ENCODE measurements around the gene TPPP3. TPM values are rescaled to one million over a fixed set of nuclear protein-coding genes. Genes with fewer than 3 reads are reported as not detected.
"Not testable (repeated sequence)": the region's sequence is repeated elsewhere in the genome, so short reads cannot be mapped to it uniquely, and the experiment has no call there.

The TPPP3 gene
- total RNA-seq, 2 donors from 2014 or later, result 0.64 to 0.73 TPM

DNA sequence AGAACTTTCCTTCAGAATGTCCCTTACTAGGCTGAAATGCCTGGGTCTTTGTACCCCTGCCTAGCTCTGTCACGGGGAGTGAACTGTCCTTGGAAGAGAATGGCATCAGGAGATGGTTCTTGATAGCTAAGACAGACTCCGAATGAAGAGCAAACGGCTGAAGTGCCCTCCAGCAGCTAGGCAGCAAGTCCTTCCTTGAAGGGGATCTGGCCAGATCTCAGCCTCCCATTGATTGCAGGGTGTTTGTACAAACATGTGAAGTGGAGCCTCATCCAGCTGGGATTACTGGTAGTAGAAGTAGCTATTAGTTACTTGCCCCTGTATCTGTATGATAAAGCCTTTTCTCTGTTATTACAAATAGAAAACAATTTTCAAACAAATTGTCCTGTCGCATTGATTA, 35.7 kb downstream of the TPPP3 start:
- peaks cover 8% of the 10 kb centered on the region for H3K27me3 Mint-ChIP-seq (ENCODE audit: insufficient read depth)

DNA sequence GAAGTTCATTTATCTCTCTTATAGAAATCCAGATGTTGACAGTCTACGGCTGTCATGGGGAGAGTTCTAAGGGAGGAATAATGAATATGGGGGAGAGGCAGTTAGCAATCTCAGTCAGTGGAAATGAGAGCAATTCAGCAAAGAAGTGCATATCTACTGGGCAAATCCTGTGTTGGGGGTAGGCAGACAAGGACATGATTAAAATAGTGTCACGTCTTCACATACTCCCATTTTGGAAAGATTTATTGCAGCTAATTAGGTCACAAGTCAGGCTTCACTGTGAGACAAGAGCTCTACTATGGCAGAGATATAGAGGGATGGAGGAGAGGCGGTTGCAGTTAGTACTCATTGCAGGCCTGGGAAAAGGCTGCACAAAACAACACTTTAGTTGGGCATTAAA, 36.9 kb downstream of the TPPP3 start:
- H3K4me3 Mint-ChIP-seq, result no peak overlapping the region
- Histone ChIP-seq H3K9me3 (ENCODE audit: control insufficient read depth, low read length) (no peaks in the 10 kb centered on the region), H3K36me3 (ENCODE audit: control insufficient read depth, insufficient read depth, low read length) (no peaks in the 10 kb centered on the region), H3K4me3 (ENCODE audit: low read length) (no peak overlapping the region), H3K27ac (ENCODE audit: low read depth, low read length) (no peak overlapping the region), H3K9ac (ENCODE audit: extremely low read depth, low read length, poor library complexity, severe bottlenecking) (no peak overlapping the region), H3K4me1 (ENCODE audit: control insufficient read depth, insufficient read depth, low read length) (peaks cover 7% of the 10 kb centered on the region), H3K27me3 (ENCODE audit: control insufficient read depth, insufficient read depth, low read length, poor library complexity, severe bottlenecking) (no peaks in the 10 kb centered on the region)
- no peak overlapping the region for H3K27ac Mint-ChIP-seq
- H3K9me3 Mint-ChIP-seq, result no peaks in the 10 kb centered on the region
- DNase-seq, result no peak
- H3K27me3 Mint-ChIP-seq (ENCODE audit: insufficient read depth), result peaks cover 8% of the 10 kb centered on the region
- WGBS, 2 experiments (ENCODE audit: insufficient coverage in 1 of 2, insufficient read length in 1 of 2), result 88 to 96% methylated on average over 3 of the region's 3 CpGs
- TF ChIP-seq, protein P1, sequence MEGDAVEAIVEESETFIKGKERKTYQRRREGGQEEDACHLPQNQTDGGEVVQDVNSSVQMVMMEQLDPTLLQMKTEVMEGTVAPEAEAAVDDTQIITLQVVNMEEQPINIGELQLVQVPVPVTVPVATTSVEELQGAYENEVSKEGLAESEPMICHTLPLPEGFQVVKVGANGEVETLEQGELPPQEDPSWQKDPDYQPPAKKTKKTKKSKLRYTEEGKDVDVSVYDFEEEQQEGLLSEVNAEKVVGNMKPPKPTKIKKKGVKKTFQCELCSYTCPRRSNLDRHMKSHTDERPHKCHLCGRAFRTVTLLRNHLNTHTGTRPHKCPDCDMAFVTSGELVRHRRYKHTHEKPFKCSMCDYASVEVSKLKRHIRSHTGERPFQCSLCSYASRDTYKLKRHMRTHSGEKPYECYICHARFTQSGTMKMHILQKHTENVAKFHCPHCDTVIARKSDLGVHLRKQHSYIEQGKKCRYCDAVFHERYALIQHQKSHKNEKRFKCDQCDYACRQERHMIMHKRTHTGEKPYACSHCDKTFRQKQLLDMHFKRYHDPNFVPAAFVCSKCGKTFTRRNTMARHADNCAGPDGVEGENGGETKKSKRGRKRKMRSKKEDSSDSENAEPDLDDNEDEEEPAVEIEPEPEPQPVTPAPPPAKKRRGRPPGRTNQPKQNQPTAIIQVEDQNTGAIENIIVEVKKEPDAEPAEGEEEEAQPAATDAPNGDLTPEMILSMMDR (conservative IDR thresholded peaks at IDR 0.05), result no peak
- no peaks in the 10 kb centered on the region for H3K36me3 Mint-ChIP-seq (ENCODE audit: low read depth)
- peaks cover 11% of the 10 kb centered on the region for H3K4me1 Mint-ChIP-seq

More for the DNA sequence above, 35.7 kb downstream of the TPPP3 start:
- peaks cover 7% of the 10 kb centered on the region for H3K4me1 ChIP-seq (ENCODE audit: control insufficient read depth, insufficient read depth, low read length)
- no peaks in the 10 kb centered on the region for H3K36me3 ChIP-seq (ENCODE audit: control insufficient read depth, insufficient read depth, low read length)
- peaks cover 11% of the 10 kb centered on the region for H3K4me1 Mint-ChIP-seq
- no peaks in the 10 kb centered on the region for H3K9me3 Mint-ChIP-seq
- DNase-seq, result no peak
- TF ChIP-seq, protein P1 (conservative IDR thresholded peaks at IDR 0.05), result no peak
- no peaks in the 10 kb centered on the region for H3K27me3 ChIP-seq (ENCODE audit: control insufficient read depth, insufficient read depth, low read length, poor library complexity, severe bottlenecking)
- H3K27ac ChIP-seq (ENCODE audit: low read depth, low read length), result no peak overlapping the region
- no peaks in the 10 kb centered on the region for H3K9me3 ChIP-seq (ENCODE audit: control insufficient read depth, low read length)
- no peaks in the 10 kb centered on the region for H3K36me3 Mint-ChIP-seq (ENCODE audit: low read depth)
- H3K27ac Mint-ChIP-seq, result no peak overlapping the region
- H3K9ac ChIP-seq (ENCODE audit: extremely low read depth, low read length, poor library complexity, severe bottlenecking), result no peak overlapping the region
- WGBS, 2 experiments (ENCODE audit: insufficient coverage in 1 of 2, insufficient read length in 1 of 2), result 69 to 82% methylated on average over 3 to 4 of the region's 4 CpGs
- no peak overlapping the region for H3K4me3 Mint-ChIP-seq
- no peak overlapping the region for H3K4me3 ChIP-seq (ENCODE audit: low read length)

DNA sequence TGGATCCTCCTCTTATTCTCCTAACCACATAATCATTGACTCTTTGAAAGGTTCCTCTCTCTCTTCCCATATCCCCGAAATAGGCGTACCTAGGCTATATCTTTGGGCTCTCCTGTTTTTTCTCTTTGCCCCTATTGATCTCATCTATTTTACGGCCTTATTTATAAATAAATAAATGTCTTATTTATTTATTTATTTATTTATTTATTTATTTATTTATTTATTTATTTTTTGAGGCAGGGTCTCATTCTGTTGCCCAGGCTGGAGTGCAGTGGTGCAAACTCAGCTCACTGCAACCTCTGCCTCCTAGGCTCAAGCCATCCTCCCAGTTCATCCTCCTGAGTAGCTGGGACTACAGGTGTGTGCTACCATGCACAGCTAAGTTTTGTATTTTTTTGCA, 40.8 kb downstream of the TPPP3 start:
- H3K4me1 Mint-ChIP-seq, result peaks cover 11% of the 10 kb centered on the region
- not testable (repeated sequence) for H3K27me3 ChIP-seq (ENCODE audit: control insufficient read depth, insufficient read depth, low read length, poor library complexity, severe bottlenecking); H3K9me3 Mint-ChIP-seq; H3K36me3 Mint-ChIP-seq (ENCODE audit: low read depth); H3K4me3 ChIP-seq (ENCODE audit: low read length); H3K9me3 ChIP-seq (ENCODE audit: control insufficient read depth, low read length); H3K4me1 ChIP-seq (ENCODE audit: control insufficient read depth, insufficient read depth, low read length); H3K9ac ChIP-seq (ENCODE audit: extremely low read depth, low read length, poor library complexity, severe bottlenecking); H3K27me3 Mint-ChIP-seq (ENCODE audit: insufficient read depth); DNase-seq; H3K36me3 ChIP-seq (ENCODE audit: control insufficient read depth, insufficient read depth, low read length); H3K27ac ChIP-seq (ENCODE audit: low read depth, low read length); H3K4me3 Mint-ChIP-seq; H3K27ac Mint-ChIP-seq
- 95% methylated on average over 2 of the region's 3 CpGs; no CpG with 5 or more reads in 1 of the 2 experiments for WGBS, 2 experiments (ENCODE audit: insufficient coverage in 1 of 2, insufficient read length in 1 of 2)

DNA sequence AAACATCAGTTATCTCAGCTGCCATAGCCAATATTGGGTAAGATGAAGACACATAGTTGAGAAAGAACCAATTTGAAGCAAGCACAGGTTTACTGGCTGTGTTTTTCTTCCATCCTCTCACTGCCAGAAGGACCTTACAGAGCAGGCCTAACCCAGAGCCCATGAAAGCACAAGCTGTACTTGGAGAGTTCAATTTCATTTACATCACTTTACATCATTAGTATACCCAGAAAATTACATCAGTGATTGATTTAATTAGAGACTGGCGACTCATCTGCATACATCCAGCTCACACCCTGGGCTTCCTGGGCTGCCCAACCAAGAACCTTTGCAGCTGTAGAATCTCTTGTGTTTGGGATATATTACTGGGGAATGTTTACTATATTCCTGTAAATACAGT, 43.0 kb downstream of the TPPP3 start:
- H3K4me1 Mint-ChIP-seq, result peaks cover 5% of the 10 kb centered on the region
- 60 to 86% methylated on average over 1 of the region's 1 CpG for WGBS, 2 experiments (ENCODE audit: insufficient coverage in 1 of 2, insufficient read length in 1 of 2)
- H3K9ac ChIP-seq (ENCODE audit: extremely low read depth, low read length, poor library complexity, severe bottlenecking), result no peak overlapping the region
- no peaks in the 10 kb centered on the region for H3K36me3 Mint-ChIP-seq (ENCODE audit: low read depth)
- TF ChIP-seq, protein P1 (conservative IDR thresholded peaks at IDR 0.05), result no peak
- no peak overlapping the region for H3K4me3 ChIP-seq (ENCODE audit: low read length)
- H3K27ac Mint-ChIP-seq, result no peak overlapping the region
- H3K9me3 Mint-ChIP-seq, result no peaks in the 10 kb centered on the region
- no peak overlapping the region for H3K4me3 Mint-ChIP-seq
- peaks cover 6% of the 10 kb centered on the region for H3K27me3 ChIP-seq (ENCODE audit: control insufficient read depth, insufficient read depth, low read length, poor library complexity, severe bottlenecking)
- H3K9me3 ChIP-seq (ENCODE audit: control insufficient read depth, low read length), result no peaks in the 10 kb centered on the region
- no peak for DNase-seq
- peaks cover 4% of the 10 kb centered on the region for H3K27me3 Mint-ChIP-seq (ENCODE audit: insufficient read depth)
- no peak overlapping the region for H3K27ac ChIP-seq (ENCODE audit: low read depth, low read length)
- no peaks in the 10 kb centered on the region for H3K36me3 ChIP-seq (ENCODE audit: control insufficient read depth, insufficient read depth, low read length)
- H3K4me1 ChIP-seq (ENCODE audit: control insufficient read depth, insufficient read depth, low read length), result no peaks in the 10 kb centered on the region

All from endodermal cell (in vitro differentiated cells).